LNCaP clone FGC (cell line): Measurements from ENCODE around the gene PTPN18.
"Not testable (repeated sequence)": the region's sequence is repeated elsewhere in the genome, so short reads cannot be mapped to it uniquely, and the experiment has no call there.

Experiments used
- DNase-seq: peaks from one replicate; pipeline ENCODE4 v3.0.0-alpha.2; 2011; ENCODE audit warnings: low read depth
- H3K4me3 ChIP-seq: 2 replicates; pipeline ENCODE4 v1.5.1; 2011; ENCODE audit warnings: mild to moderate bottlenecking, low read depth, low read length, control low read depth
- CTCF ChIP-seq: IDR thresholded peaks from 2 replicates; pipeline ENCODE4 v1.5.1; 2012; ENCODE audit warnings: mild to moderate bottlenecking; ENCODE audit not compliant: control insufficient read depth, insufficient read depth; ENCODE audit errors: extremely low read depth

PTPN18 gene

DNA sequence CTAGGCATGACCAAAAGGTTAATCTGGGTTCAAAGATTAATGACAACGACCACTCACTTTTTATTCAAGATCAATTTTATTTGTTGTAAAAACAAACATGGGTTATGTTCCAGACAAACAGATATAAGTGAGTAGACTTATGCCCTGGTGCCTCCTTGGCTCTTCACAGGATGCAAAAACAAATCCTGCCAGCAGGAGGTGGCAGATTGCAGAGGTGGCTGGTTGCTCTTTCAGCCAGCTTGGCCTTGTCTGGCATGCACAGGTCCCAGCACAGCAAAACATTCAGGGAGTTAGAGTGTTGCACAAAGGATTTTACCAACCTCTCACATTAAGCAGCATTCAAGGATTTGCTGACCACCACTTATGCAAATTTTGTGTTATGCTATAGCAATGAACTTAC is 60.8 kb downstream of the PTPN18 start:
- DNase-seq, H3K4me3 ChIP-seq: not testable (repeated sequence)
- TF ChIP-seq CTCF, result peak; percentile 34

- not testable (repeated sequence) for H3K4me3 ChIP-seq, DNase-seq
Measured at GRCh38 chr2:130418845-130419244, 63.0 kb downstream of the PTPN18 start.
